Measurements from ENCODE around the gene ACOT7.

The ACOT7 gene

DNA sequence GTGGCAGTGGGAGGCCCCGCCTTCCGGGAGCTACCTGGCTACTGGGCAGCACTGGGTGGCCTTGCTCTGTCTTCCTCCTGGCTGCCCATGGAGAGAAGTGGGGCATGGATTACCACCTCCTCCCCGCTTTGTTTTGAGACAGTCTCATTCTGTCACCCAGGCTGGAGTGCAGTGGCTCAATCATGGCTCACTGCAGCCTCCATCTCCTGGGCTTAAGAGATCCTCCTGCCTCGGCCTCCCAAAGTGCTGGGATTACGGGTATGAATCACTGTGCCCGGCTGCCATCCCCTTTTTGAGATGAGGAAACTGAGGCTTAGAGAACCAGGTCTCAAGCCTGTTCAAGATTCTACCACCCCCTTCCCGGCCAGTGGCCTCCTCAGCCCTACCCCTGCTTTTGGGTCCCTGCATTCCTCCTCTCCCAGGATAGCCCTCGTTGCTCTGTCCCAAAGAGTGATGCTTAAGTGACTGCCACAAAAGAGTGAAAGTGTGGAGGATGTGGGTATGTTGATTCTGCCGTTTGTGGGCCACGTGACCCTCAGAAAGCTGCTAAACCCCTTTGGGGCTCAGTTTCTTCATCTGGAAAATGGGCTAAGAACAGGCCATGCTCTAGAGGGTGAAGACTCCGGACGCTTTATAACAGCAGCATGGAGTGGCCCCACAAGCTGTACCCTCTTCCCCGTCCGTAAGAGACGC is 141.7 kb downstream of the ACOT7 start:
- DNase-seq (ENCODE audit: low read depth in 3 of 3), result no peak

DNA sequence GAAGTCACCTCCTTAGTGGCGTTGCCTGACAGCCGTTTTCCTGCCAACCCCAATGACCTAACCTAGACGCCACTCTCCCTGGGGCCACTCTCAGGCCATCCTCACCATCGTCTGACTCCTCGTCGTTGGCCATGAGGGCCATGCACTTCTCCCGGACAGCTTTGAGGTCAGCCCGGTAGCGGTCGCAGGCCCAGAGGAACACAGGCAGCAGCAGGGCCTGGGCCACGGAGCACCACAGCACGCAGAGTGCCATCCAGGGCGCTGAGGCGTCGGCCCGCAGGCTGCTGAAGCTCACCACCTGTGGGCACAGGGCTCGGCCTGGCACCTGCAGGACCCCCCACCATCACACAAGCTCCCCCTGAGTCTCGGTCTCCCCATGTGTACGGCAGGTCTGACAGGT is 142.3 kb downstream of the ACOT7 start:
- DNase-seq (ENCODE audit: low read depth in 3 of 3), result no peak

GRCh38 chr1:6249739-6250689 is 143.6 kb downstream of the ACOT7 start:
- no peak for DNase-seq (ENCODE audit: low read depth in 3 of 3)

GRCh38 chr1:6248932-6249738 is 144.4 kb downstream of the ACOT7 start:
- no peak for DNase-seq (ENCODE audit: low read depth in 3 of 3)

DNA sequence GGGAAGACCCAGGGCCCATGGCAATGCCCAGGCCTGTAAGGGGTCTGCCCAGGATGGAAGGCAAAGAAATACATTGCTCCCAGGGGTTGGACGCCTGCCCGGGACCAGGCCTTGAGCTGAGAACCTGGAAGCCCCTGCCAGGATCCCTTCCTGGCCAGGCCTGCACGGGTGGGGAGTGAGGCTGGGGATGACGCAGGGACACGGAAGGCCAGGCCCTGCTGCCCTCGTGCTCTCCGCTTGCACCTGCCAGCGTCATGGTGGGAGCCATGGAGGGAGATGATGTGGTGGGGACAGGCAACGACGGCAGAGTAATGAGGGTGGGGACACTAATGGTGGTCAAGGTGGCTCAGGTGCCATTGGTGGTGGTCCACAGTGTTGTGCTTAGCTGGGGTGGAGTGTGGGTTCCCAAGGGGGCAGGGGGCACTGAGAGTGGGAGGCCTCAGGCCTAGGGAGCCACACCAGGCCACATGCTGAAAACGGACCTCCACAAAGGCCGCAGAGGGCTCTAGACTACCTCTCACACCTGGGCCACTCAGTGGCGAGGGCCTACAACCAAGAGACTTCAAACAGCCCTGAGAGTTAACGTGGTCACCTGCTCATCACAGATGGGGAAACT is 145.3 kb downstream of the ACOT7 start:
- no peak for DNase-seq (ENCODE audit: low read depth in 3 of 3)

GRCh38 chr1:6247651-6248050 is 145.9 kb downstream of the ACOT7 start:
- DNase-seq (ENCODE audit: low read depth in 3 of 3), result no peak

DNA sequence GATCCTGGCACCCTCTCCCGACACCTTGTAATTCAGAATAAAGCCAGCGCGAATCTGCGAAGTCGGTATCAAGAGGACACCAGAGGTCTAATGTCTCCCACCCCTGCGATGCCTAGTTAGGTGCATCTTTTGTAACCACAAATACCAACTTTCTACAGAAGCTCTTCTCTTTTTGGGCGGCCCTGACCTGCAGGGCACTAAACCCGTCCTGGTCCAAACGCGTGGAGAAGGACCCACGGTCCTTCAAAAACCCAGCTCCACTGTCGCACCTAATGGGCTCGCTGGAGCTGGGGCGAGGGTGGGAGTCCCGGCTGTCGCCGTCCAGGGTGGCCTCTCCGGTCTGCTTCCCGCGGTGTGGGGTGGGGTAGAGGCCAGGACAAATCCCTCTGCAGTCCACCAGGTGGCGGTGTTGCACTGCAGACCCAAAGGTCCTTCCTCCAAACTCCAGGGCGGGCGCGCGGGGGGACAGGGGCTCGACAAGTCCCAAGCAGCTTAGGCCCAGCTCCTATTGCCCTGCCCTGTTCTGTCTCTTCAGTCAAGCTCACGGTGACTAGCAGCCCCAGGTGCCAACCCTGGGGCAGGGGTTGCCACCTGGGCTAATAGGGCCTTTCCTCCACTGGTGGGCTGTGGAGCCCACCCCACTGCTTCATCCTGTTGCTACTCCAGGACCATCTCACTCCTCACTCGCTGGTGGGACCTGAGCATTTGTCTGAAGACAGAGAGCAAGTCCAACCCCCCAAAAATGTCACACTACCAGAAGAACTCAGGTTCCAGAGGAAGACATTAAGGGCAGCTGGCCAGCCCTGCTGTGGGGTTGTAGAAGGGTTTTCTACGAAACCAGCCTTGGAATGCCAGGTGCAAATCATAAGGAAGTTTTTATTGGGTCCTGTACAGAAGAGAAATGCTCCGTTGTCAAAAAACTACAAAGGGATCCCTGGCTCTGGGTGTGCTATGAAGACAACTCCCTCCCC is 146.8 kb downstream of the ACOT7 start:
- DNase-seq (ENCODE audit: low read depth in 3 of 3), result peak; percentile 67 to 73 (median 71)

GRCh38 chr1:6245869-6246496 is 147.6 kb downstream of the ACOT7 start:
- peak in 2 of 3 experiments; percentile 17 to 35 for DNase-seq (ENCODE audit: low read depth in 3 of 3)

GRCh38 chr1:6245086-6245868 is 148.3 kb downstream of the ACOT7 start:
- DNase-seq (ENCODE audit: low read depth in 3 of 3), result peak; percentile 52 to 71 (median 55)

DNA sequence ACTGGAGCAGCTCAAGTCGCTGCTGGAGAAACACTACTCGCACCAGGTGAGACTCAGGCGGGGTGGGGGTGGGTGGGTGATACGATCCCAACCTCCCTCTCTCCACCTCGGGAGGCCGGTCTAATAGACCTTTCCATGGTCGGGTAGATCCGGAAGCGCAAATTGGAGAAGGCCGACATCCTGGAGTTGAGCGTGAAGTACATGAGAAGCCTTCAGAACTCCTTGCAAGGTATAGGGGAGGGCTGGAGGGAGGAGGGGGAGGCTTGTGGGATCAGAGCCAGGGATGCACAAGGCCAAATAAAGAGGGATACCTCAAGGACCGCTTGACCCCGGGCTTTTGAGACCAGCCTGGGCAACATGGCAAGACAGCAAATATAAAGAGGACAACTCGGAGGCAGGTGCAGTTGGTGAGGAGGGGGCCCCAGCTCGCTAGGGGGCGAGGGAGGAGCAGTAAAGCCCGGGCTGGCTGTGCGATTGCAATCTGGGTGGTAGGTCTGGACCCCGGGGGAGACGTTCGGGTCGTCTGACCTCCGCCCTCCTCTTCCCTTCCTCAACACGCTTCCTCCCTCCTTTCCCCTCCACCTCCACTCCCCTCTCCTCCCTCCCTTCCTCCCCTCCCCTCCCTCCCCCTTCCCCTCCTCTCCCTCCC is 149.0 kb downstream of the ACOT7 start:
- no peak for DNase-seq (ENCODE audit: low read depth in 3 of 3)

GRCh38 chr1:6243993-6244392 is 149.6 kb downstream of the ACOT7 start, which contains the start of gene HES3:
HES3 (plus strand) TSS chr1:6244179; CDS start chr1:6244366, 187 bp downstream.
- no peak for DNase-seq (ENCODE audit: low read depth in 3 of 3)

DNA sequence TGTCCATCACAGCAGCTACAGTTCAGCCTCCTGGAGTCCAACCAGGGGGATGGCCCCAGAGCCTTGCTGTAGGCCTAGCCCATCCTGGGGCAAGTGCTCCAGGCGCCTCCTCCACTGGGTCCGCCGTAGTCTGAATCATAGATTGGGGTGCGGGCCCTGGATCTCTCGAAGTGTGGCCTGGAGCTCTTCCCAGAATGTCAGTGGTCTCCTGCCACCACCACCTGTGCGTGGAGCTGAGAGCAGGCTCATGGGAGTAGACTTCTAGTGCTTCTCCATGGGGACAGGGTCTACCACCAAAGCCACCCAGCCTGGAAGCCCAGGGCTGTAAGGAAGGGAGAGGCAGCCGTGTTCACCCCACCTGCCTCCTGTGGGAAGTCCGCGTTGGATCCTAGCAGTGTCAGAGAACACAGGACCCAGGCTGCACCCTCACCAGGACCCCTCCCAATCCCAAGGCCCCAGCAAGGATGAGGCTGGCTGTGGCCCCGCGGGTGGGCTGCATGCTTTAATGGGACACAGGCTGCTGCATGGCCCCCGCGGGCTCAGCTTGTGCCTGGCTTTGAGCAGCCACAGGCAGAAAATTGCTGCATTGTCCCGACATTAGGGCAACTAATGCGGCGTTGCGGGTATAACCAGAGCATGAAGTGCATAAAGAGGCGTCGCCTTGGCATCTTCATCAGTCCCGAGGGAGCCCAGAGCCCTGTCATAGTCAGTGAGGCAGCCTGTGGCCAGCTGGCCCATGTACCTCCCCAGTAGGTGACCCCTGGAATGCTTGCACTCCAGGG is 150.3 kb downstream of the ACOT7 start:
- DNase-seq (ENCODE audit: low read depth in 3 of 3), result no peak

GRCh38 chr1:6241887-6242740 is 151.5 kb downstream of the ACOT7 start:
- no peak for DNase-seq (ENCODE audit: low read depth in 3 of 3)

DNA sequence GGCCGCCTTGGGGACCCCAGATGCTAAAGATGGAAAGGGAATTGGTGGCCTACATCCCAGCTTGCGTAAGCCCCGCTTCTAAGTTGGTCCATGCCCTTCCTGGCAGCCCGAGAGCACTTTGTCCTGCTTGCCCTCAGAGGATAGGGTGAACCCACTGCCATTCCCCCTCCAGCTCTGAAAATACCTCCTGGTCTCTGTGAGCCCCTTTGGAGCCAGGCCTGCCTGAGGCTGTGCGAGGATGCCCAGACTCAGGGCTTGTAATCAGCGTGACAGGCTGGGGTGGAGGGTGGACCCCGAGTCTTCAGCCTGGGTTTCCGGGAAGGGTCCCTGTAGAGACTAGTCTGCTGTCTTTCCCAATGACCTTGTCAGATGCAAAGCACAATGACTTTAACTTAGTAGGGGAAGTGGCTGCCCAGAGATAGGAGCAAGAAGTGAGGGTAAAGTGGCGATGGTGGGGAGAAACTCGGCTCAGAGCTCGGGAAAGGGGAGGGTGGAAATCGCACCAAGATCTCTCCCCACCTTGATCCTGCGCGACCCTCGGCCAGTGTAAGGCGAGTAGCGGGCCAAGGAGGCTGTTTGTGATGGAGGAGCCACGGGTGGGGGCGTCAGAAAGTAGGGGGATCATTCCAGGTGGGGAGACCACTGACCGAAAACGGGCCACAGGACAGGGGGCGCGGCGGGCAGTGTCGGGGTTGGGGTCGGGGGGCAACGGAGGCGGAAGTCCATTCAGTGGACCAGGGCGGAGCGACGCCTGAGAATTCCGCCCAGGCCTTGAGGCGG is 152.3 kb downstream of the ACOT7 start:
- no peak for DNase-seq (ENCODE audit: low read depth in 3 of 3)

GRCh38 chr1:6239950-6240768 is 153.4 kb downstream of the ACOT7 start:
- no peak for DNase-seq (ENCODE audit: low read depth in 3 of 3)
